GM10248 (cell line): ENCODE measurements around the gene LRRC74A.

Experiments
- CTCF ChIA-PET: fragments of 300-600 bp; sonication (Branson Sonifier 250); formaldehyde crosslinking; extraction: SDS; loops from one replicate; lab custom pipeline; 2021; ENCODE audit warnings: antibody characterized with exemption; lab: Yijun Ruan, JAX
- POLR2A ChIA-PET: fragments of 350-650 bp; sonication (Branson Sonifier 250); formaldehyde crosslinking; extraction: SDS; loops from one replicate; lab custom pipeline; 2020; ENCODE audit warnings: antibody characterized with exemption; lab: Yijun Ruan, JAX
- DNase-seq: peaks from one replicate; pipeline ENCODE4 v3.0.0; 2012; ENCODE audit errors: extremely low spot score
- TF ChIP-seq, protein P1 (sequence below): IDR thresholded peaks from 2 replicates; pipeline ENCODE4 v1.5.1; 2012; ENCODE audit warnings: mild to moderate bottlenecking, low read depth; ENCODE audit errors: extremely low read depth, missing control alignments, control extremely low read depth

The LRRC74A gene

DNA sequence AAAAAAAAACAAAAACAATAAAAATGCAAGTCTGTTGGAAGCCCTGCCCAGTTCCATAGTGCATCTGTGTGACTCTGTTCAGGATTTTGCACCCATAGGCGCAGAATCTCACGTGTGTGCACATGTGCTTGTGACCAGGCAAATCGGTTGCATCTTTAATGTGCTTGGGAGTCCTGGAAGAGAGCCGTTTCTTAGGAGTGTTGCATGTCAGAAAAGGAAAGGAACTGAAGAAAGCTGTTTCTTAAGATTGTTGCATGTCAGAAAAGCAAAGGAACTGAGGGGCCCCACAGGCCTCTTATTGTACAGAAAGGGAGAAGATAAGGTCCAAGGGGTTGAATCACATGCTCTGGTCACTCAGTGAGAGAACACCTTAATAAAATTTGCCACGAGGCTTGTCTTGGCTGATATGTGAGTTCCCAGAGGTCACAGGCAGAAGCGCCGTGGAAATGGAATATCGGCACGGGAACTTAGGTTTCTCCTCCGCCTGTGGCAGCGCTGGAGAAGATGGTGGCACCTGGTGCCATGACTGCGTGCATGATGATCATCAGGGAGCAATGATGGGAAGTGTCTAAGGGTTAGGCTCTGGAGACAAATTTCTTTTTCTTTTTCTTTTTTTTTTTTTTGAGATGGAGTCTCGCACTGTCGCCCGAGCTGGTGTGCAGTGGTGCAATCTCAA, 90.0 kb downstream of the LRRC74A start:
- POLR2A ChIA-PET, result no interaction called here
- DNase-seq, result no peak
- TF ChIP-seq, protein P1, sequence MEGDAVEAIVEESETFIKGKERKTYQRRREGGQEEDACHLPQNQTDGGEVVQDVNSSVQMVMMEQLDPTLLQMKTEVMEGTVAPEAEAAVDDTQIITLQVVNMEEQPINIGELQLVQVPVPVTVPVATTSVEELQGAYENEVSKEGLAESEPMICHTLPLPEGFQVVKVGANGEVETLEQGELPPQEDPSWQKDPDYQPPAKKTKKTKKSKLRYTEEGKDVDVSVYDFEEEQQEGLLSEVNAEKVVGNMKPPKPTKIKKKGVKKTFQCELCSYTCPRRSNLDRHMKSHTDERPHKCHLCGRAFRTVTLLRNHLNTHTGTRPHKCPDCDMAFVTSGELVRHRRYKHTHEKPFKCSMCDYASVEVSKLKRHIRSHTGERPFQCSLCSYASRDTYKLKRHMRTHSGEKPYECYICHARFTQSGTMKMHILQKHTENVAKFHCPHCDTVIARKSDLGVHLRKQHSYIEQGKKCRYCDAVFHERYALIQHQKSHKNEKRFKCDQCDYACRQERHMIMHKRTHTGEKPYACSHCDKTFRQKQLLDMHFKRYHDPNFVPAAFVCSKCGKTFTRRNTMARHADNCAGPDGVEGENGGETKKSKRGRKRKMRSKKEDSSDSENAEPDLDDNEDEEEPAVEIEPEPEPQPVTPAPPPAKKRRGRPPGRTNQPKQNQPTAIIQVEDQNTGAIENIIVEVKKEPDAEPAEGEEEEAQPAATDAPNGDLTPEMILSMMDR, result no peak
- CTCF ChIA-PET, result interaction anchor here (0.6 to 15.7 kb wide), 15 partner anchors 9 to 154 kb away, joined by 3 to 399 read pairs (median 5); no protein-coding TSS in a partner anchor

GRCh38 chr14:76917158-76917596, 91.0 kb downstream of the LRRC74A start:
- TF ChIP-seq, protein P1, result peak; percentile 11
- POLR2A ChIA-PET, result no interaction called here
- no peak for DNase-seq
- CTCF ChIA-PET, result interaction anchor here (0.6 to 15.7 kb wide), 22 partner anchors 8 to 208 kb away, joined by 3 to 399 read pairs (median 4); no protein-coding TSS in a partner anchor

GRCh38 chr14:76917745-76918255, 91.6 kb downstream of the LRRC74A start:
- TF ChIP-seq, protein P1, result no peak
- DNase-seq, result no peak
- ChIA-PET POLR2A (no interaction called here), CTCF (interaction anchor here (0.7 to 15.7 kb wide), 17 partner anchors 8 to 208 kb away, joined by 3 to 399 read pairs (median 5); no protein-coding TSS in a partner anchor)

DNA sequence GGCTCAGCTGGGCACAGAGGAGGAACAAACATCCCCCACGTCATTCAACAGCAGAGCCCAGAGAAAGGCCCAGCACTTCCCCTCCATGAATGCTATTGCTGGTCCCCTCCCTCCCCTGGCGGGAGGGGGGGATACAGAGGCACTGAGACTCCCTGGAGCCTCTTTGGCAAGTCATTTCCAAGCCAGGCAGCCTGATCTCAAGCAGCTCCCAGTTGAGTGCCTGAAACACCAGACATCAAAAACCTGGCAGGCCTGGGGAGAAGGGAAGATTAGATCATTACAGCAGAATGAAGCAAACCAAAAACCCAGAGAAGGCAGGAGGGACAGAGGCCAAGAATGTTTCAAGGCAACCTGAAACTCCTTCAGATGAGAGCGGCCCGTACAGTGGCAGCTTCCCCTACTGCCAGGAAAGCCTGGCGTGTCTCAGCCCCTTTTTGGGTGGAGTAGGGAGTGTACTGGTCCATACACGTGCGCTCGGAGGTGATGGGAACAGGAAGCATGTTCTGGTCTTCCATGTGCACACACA, 92.1 kb downstream of the LRRC74A start:
- CTCF ChIA-PET, result interaction anchor here (0.8 to 15.7 kb wide), 12 partner anchors 10 to 207 kb away, joined by 3 to 399 read pairs (median 4); no protein-coding TSS in a partner anchor
- POLR2A ChIA-PET, result no interaction called here
- TF ChIP-seq, protein P1, result no peak
- no peak for DNase-seq

DNA sequence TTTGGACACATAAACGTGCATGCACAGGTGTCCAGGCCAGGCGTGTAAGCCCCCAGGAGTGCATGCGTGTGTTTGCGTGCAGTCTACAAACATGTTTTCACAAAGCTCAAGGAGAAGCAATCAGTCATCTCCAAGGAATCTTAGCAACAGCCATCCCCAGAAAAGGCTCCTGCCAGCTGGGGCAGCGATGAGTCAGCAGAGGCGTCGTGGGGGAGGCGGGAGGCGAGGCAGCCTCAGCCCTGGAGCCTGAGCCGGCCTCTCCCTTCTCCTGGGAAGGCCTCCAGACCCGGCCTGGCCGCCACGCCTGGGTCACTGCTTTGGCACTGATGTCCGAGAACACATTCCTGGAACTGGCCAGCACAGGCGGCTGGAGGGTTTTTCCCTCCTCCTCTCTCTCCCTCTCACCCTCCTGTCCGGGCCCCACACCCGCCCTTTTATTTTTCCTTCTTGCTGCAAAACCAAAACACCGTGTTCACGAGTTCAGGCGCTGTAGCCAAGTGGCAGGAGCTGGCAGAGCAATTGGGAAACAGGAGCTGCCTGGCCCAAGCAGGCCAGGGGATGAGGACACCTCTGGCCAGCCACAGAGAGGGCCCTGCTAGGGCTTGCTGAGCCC, 92.7 kb downstream of the LRRC74A start:
- DNase-seq, result no peak
- ChIA-PET CTCF (interaction anchor here (1.0 to 15.7 kb wide), 8 partner anchors 9 to 207 kb away, joined by 3 to 399 read pairs (median 6); no protein-coding TSS in a partner anchor), POLR2A (interaction anchor here (0.6 kb wide), 1 partner anchor 27 kb away, joined by 5 read pairs; no protein-coding TSS in a partner anchor)
- TF ChIP-seq, protein P1, result no peak
